IMR-90 (cell line): ENCODE data around the gene ADGRF4.

Source experiments
- CEBPB ChIP-seq: IDR thresholded peaks from 2 replicates; pipeline ENCODE4 v1.6.1; 2012; ENCODE audit warnings: low read depth, low read length, improper control_type of control experiment
- MXI1 ChIP-seq: IDR thresholded peaks from 2 replicates; pipeline ENCODE4 v1.6.1; 2012; ENCODE audit warnings: low read depth, mild to moderate bottlenecking, low read length, moderate library complexity, borderline replicate concordance
- POLR2A ChIP-seq: IDR thresholded peaks from 2 replicates; pipeline ENCODE4 v1.6.1; 2012; ENCODE audit warnings: mild to moderate bottlenecking, low read depth, low read length
- RAD21 ChIP-seq: IDR thresholded peaks from 2 replicates; pipeline ENCODE4 v1.6.1; 2012; ENCODE audit warnings: low read length, improper control_type of control experiment
- RCOR1 ChIP-seq: IDR thresholded peaks from 2 replicates; pipeline ENCODE4 v1.6.1; 2012; ENCODE audit warnings: mild to moderate bottlenecking, low read length, improper control_type of control experiment; ENCODE audit not compliant: insufficient replicate concordance
- RFX5 ChIP-seq: IDR thresholded peaks from 2 replicates; pipeline ENCODE4 v1.8.0; 2012; ENCODE audit warnings: low read depth, mild to moderate bottlenecking, low read length, moderate library complexity
- TF ChIP-seq, protein P1 (sequence below): conservative IDR thresholded peaks from 2 replicates; pipeline ENCODE4 v1.5.1; 2012; ENCODE audit warnings: mild to moderate bottlenecking, low read depth, low read length, improper control_type of control experiment

DNA sequence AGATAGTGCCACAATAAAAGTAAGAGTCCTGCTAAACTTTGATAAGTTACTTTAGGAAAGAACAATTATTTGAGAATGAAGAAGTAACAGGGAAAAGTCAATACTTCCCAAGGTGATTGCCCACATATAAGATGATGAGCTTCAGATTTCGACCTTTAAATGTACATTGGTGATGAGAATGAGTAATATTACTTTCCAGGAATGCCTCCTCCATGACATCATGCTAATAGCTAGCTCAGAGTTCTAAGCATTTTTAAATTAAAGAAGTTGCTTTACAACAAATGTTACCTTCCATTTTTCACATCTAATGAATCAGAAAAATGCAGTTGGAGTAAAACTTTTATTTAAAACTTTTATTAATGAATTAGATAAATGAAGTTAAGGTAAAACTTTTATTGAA is 61.0 kb downstream of the ADGRF4 start:
- TF ChIP-seq, protein P1, sequence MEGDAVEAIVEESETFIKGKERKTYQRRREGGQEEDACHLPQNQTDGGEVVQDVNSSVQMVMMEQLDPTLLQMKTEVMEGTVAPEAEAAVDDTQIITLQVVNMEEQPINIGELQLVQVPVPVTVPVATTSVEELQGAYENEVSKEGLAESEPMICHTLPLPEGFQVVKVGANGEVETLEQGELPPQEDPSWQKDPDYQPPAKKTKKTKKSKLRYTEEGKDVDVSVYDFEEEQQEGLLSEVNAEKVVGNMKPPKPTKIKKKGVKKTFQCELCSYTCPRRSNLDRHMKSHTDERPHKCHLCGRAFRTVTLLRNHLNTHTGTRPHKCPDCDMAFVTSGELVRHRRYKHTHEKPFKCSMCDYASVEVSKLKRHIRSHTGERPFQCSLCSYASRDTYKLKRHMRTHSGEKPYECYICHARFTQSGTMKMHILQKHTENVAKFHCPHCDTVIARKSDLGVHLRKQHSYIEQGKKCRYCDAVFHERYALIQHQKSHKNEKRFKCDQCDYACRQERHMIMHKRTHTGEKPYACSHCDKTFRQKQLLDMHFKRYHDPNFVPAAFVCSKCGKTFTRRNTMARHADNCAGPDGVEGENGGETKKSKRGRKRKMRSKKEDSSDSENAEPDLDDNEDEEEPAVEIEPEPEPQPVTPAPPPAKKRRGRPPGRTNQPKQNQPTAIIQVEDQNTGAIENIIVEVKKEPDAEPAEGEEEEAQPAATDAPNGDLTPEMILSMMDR: no peak
- TF ChIP-seq MXI1: no peak
- TF ChIP-seq CEBPB: no peak
- TF ChIP-seq RCOR1: no peak
- no peak for TF ChIP-seq POLR2A
- no peak for TF ChIP-seq RFX5
- no peak for TF ChIP-seq RAD21
